Adipose tissue (tissue), 3 donors: ENCODE data around the gene FBF1. TPM values are rescaled to one million over a fixed set of nuclear protein-coding genes. Genes with fewer than 3 reads are reported as not detected.
"Not testable (repeated sequence)": the region's sequence is repeated elsewhere in the genome, so short reads cannot be mapped to it uniquely, and the experiment has no call there.

Experiments used
- H3K27ac ChIP-seq: one replicate; pipeline ENCODE4 v1.5.1; 2013; ENCODE audit warnings: low read depth, low read length
- WGBS, 3 donors: extraction: QIAGEN DNeasy Blood & Tissue Kit; methylation state at CpG; one replicate each; pipeline ENCODE4 v1.1.7; 2013; 5-methylcytosine and 5-hydroxymethylcytosine counted together
- polyA plus RNA-seq, 3 donors: library from polyadenylated mRNA; stranded (reverse); fragments of 200-250 nt; gene quantifications; one replicate each; pipeline ENCODE4 v1.2.3, GENCODE V29; 2013
- donor health status: healthy with polysubstance abuse.
- donor health status: Bipolar disorder and iron deficiency.
- donor health status: healthy.

Gene FBF1
- polyA plus RNA-seq, 3 donors = 2.5 to 5.5 (median 3.8) TPM

GRCh38 chr17:75868730-75869281, 72.0 kb downstream of the FBF1 start:
- 82 to 85% (median 85%) methylated on average over 12 of the region's 12 CpGs for WGBS, 3 donors

GRCh38 chr17:75865404-75866188, 75.2 kb downstream of the FBF1 start:
- not testable (repeated sequence) for H3K27ac ChIP-seq

More at GRCh38 chr17:75868730-75869281, 72.0 kb downstream of the FBF1 start:
- H3K27ac ChIP-seq = not testable (repeated sequence)

DNA sequence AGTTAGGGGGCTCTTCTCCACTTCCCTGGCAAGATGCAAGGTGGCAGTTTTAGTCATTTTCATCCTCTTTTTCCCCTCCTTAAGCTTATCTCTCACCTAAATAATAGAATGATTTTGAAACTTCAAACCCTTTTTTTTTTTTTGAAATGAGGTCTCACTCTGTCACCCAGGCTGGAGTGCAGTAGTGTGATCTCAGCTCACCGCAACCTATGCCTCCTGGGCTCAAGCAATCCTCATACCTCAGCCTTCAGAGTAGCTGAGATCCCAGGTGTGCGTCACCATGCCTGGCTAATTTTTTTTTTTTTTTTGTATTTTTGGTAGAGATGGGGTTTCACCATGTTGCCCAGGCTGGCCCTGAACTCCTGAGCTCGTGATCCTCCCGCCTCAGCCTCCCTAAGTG, 76.0 kb downstream of the FBF1 start:
- H3K27ac ChIP-seq = not testable (repeated sequence)

More at GRCh38 chr17:75865404-75866188, 75.2 kb downstream of the FBF1 start:
- 83 to 85% (median 84%) methylated on average over 14 to 17 of the region's 17 CpGs for WGBS, 3 donors

DNA sequence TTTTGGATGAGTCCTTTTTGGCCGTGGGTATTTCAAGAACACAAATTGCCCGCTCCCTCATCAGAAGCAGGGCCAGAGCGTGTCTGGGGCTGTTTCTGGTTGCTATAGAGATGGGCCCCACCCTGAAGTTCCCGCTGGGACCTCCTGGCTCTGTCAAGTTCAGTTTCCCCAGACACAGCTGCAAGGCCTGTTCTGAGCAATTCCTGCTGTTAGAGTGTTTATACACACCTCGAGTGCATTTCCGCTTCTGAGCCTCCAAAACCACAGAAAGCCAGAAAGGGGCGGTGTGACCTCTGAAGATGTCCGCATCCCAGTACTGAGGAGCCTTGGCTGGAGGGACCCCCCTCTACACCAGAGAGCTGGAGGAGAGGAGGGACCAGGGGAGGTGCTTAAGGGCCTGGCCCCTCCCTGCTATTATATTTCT, 76.4 kb downstream of the FBF1 start:
- H3K27ac ChIP-seq = no peak overlapping the region
- WGBS, 3 donors = 13 to 67% (median 27%) methylated on average over 8 of the region's 8 CpGs

More for the DNA sequence above, 76.0 kb downstream of the FBF1 start:
- WGBS, 3 donors = 75 to 86% (median 85%) methylated on average over 4 of the region's 4 CpGs

- WGBS, 3 donors = 59 to 85% (median 66%) methylated on average over 9 of the region's 9 CpGs
- H3K27ac ChIP-seq = no peak overlapping the region
Measured at GRCh38 chr17:75861927-75862317, 78.9 kb downstream of the FBF1 start.

Other genes starting within 250 kb of the FBF1 start
- 10 to 100 TPM in 2 of 3 donors, 1 to 10 TPM in 1; 8.0 to 18.9 (median 13.7) TPM for gene ITGB4, start 219.6 kb downstream of the FBF1 start, polyA plus RNA-seq
- 10 to 100 TPM; 28.9 to 32.0 (median 29.0) TPM for gene GALK1, start 175.8 kb downstream of the FBF1 start, polyA plus RNA-seq
- gene UNK, start 156.2 kb downstream of the FBF1 start, polyA plus RNA-seq = 10 to 100 TPM in 2 of 3 donors, 1 to 10 TPM in 1; 9.7 to 15.0 (median 13.9) TPM
- gene UNC13D, start 96.6 kb downstream of the FBF1 start, polyA plus RNA-seq = 10 to 100 TPM in 2 of 3 donors, 1 to 10 TPM in 1; 6.3 to 13.5 (median 10.1) TPM
- gene WBP2, start 85.7 kb downstream of the FBF1 start, polyA plus RNA-seq = 100 to 1,000 TPM in 2 of 3 donors, 10 to 100 TPM in 1; 85.0 to 162 (median 107) TPM
- 10 to 100 TPM; 12.7 to 32.6 (median 28.6) TPM for gene TRIM47, start 62.5 kb downstream of the FBF1 start, polyA plus RNA-seq
- gene TRIM65, start 44.1 kb downstream of the FBF1 start, polyA plus RNA-seq = 10 to 100 TPM; 11.1 to 15.3 (median 11.7) TPM
- 10 to 100 TPM; 43.1 to 74.8 (median 48.1) TPM for gene MRPL38, start 36.2 kb downstream of the FBF1 start, polyA plus RNA-seq
- 10 to 100 TPM; 17.7 to 61.9 (median 19.8) TPM for gene ACOX1, start 38.1 kb upstream of the FBF1 start, polyA plus RNA-seq
- 10 to 100 TPM; 25.2 to 42.6 (median 39.5) TPM for gene TEN1, start 38.2 kb upstream of the FBF1 start, polyA plus RNA-seq
- 10 to 100 TPM in 2 of 3 donors, 1 to 10 TPM in 1; 5.4 to 13.7 (median 13.0) TPM for gene CDK3, start 59.8 kb upstream of the FBF1 start, polyA plus RNA-seq
- 1 to 10 TPM in 1 of 3 donors, under 1 TPM in 2; 0.34 to 1.2 (median 0.59) TPM for gene EVPL, start 86.3 kb upstream of the FBF1 start, polyA plus RNA-seq
- 10 to 100 TPM; 44.1 to 68.6 (median 49.5) TPM for gene SRP68, start 131.5 kb upstream of the FBF1 start, polyA plus RNA-seq
- under 1 TPM; 0.21 to 0.25 (median 0.22) TPM for gene GALR2, start 133.7 kb upstream of the FBF1 start, polyA plus RNA-seq
- gene ZACN, start 138.1 kb upstream of the FBF1 start, polyA plus RNA-seq = 1 to 10 TPM; 1.3 to 3.2 (median 1.8) TPM
- gene EXOC7, start 162.7 kb upstream of the FBF1 start, polyA plus RNA-seq = 10 to 100 TPM; 30.1 to 54.3 (median 52.2) TPM
- under 1 TPM in 2 of 3 donors, not detected in 1; 0.13 to 0.54 TPM for gene FOXJ1, start 200.2 kb upstream of the FBF1 start, polyA plus RNA-seq